NCI-H1930 (cell line): ENCODE data around the gene DZIP1L.

ENCODE experiments used
- DNase-seq, 2 experiments: peaks; one replicate each; lab custom pipeline; 2025; lab: John Stamatoyannopoulos, UW

DZIP1L gene

DNA sequence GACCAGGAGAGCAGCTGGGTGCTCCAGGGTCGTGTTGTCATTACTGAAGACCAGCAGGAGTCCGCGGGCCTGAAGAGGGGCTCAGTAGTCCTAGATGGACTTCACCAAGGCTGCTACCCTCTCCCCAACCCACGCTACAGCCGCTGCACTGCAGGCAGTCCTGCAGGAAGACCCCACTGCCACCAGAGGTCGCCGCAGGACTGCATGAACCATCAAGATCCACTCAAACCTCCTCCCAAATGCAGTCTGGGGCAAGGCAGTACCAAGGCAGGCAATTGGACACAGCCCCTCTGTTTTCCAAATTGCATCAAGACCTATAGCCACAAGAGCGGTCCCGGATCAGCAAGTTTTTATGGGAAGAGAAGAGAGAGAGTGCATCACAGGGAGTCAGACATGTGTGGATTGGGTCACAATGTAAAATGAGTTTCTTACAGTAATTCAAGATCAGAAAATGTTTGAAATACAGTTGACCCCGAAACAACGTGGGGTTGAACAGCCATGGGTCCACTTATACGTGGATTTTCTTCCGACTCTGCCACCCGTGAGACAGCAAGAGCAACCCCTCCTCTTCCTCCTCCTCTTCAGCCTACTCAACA is 46.7 kb downstream of the DZIP1L start:
- DNase-seq, result peak; percentile 38 to 66

DNA sequence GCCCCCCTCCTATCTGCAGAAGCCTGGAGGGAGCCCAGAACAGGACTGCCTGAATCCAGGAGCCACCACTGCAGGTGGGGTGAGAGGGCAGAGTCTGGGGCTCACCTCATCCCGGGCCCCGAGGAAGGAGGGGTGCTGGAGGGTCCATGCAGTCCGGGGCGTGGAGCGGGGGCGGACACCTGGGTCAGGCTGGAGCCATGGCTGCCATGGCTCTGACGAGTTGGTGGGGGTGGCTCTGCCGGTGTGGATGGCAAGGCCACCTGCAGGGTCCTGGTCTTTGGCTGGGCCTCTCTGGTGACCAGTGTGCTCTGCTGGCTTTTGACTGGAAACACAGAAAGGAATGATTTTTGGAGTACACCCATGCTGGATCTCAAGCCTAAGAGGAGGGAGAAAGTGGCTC is 47.4 kb downstream of the DZIP1L start:
- no peak for DNase-seq

DNA sequence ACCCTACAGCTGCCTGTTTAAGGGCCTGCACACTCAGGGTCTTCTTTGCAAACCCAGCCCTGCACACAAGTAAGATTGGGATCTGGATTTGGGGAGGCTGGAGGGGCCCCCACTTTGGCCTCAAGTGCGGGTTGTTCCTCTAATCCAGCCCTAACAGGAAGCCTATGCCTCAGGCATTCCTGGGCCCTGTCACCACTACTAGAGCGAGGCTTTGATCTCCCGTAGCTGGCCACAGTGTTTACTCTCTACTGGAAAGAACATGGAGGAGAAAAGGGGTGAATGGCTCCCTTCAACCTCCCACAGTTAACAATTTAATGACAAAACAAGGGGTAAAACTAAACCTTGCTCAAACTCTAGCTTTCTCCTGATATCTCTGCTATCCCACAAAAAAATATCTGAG is 48.4 kb downstream of the DZIP1L start:
- no peak for DNase-seq

DNA sequence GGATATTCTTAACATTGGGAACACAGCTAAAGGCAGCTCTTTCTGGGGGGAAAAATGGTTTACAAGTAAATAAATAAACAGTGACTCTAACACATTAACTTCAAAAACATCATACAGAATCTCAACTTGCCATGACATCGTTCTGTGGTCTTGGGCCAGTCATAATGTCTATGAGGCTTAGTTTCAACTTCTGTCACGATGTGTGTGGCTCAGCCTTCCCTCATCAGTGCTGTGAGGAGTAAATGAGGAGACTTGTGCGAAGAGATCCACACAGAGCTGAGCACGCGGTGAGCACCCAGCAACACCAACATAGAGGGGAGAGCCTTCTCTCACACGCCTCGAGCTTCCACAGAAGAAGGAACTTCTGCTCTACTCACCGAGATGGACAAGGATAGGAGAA is 49.0 kb downstream of the DZIP1L start:
- DNase-seq, result no peak

DNA sequence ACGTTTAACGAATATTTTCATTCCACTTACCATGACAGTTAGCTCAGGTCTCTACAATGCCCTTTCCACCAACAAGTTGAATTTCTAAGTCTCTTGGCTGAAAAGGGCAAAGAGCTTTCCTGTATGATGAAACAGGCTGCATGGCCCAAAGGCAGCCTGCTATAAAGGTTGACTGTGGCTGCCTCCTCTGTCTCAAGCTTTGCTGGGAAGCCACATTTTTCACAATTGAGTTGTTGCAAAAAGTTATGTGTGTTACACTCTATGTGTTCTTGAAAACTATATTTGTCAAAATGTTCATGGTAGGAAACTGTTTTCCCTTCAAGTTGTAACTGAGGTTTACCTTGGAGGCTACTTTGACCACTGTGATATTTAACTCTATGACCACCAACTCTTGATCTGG is 49.5 kb downstream of the DZIP1L start:
- no peak for DNase-seq

DNA sequence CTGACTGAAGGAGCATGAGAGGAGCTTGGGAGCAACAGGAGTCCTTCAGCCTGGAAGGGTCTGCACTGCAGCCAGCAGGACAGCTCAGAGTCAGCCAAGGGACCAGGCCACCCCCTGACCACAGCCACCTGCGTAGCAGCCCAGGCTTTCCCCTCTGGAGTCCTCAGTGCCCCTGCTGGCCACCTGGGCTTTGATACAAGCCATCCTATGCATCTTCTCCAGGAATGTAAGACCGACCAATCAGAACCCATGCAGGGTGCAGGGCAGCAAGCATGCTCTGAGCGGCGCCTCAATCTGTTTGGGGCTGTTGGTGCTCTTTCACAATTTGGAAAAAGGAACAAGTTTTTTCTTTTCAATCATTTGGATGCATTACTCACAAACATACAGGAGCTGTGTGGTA is 52.0 kb downstream of the DZIP1L start:
- DNase-seq, result no peak

DNA sequence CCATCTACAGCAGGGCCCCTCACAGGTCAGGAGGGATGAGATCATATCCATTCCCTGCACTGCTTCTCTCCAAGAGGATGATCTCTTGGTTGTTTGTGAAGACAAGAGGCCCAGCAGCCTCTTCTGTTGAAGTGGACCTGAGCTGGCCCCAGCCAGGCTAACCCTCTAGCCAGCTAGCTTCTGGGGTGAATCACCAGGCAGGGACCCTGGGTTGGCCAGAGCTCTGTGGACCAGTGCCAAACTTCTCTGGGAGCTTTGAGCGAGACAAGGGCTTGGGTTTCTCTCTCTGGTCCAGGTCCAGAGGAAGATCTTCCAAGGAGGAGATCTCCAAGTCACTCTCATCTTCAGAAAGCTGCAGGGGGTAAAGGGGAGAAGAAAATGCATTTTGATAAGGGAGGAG is 52.8 kb downstream of the DZIP1L start:
- DNase-seq, result no peak

DNA sequence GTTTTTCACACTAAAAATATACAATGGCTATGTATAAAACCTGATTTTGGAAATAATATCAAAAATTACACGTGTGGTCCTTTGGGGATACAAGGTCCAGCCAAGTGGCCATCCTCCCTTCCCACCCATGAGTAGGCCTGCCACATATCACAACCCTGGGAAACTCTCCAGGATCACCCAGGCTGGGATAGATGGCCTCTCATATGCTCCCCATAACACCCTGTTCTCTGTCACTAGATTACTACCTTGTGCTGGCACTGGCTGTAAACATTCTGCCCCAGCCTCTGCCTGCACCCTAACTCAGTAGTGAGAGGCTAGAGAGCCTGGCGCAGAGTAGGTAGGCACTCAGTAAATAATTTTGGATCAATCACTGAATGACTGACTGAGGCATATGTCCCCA is 53.4 kb downstream of the DZIP1L start:
- DNase-seq, result no peak

DNA sequence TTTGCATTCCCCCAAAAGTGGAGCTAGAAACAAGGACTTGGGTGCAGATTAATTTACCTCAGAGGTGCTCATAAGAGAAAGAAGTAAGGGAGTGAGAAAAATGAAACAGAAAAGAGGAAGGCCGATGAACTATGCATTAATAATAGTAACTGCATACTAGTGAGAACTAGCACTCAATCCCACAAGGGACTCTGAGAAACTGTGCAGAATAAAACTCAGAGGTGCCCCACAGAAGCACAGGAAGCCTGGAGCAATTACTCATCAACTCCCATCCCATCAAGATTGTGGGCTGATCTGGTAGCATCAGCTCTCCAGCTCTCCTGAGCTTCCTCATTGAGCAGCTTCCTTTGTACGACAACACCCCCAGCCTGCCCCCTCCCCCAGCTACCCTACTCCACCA is 54.6 kb downstream of the DZIP1L start:
- DNase-seq, result no peak

DNA sequence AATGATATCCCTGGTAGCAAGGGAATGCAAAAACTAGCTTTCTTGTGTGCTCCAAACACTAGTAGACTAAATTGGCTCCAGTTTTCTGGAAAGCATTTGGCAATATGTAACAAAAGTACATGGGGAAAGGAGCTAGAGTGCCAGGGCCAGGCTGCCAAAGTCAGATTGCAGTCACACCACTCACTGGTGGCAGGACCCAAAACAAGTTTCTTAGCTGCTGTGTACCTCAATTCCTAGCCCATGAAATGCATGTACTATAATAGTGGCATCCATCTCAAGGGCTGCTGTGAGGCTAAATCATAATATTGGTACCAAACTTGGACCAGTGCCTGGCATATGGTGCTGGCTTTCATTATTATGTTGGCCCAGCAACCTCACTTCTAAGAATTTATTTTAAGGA is 56.1 kb downstream of the DZIP1L start:
- DNase-seq, result no peak

DNA sequence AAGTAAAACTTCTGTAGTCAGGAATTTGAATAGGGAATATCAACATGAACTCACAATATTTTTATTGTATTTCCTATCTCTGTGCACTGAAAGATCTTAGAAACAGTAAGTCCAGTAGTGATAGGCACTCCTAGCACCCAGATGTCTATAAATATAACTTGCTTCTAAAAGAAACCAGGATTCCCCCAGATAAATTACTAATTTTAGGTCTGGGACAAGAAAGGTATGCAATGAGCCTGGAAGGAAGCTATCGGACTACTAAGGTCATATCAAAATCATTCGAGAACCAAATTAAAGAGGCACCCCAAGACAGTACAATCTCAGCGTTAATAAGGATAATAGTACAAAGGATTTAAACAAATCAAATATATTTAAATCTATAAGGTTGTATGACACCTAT is 58.0 kb downstream of the DZIP1L start:
- no peak for DNase-seq

DNA sequence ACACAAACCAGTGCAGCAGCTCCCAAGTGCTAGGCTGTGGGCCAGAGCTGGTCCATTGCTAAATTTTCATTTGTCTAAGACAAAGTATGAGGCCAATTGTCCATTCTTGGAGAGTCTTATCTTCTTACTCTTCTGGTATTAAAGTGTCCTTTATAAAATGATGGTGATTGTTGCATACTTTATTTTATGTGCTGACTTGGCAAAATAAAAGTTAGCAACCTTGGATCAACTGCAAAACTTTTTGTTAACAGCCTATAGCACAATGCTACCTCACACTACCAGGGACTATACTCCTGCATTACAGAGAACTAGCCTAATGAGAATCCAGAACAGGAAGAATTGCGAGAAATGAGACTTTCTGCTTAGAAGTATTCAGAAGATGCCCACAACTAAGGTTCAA is 61.4 kb downstream of the DZIP1L start:
- DNase-seq, result no peak

DNA sequence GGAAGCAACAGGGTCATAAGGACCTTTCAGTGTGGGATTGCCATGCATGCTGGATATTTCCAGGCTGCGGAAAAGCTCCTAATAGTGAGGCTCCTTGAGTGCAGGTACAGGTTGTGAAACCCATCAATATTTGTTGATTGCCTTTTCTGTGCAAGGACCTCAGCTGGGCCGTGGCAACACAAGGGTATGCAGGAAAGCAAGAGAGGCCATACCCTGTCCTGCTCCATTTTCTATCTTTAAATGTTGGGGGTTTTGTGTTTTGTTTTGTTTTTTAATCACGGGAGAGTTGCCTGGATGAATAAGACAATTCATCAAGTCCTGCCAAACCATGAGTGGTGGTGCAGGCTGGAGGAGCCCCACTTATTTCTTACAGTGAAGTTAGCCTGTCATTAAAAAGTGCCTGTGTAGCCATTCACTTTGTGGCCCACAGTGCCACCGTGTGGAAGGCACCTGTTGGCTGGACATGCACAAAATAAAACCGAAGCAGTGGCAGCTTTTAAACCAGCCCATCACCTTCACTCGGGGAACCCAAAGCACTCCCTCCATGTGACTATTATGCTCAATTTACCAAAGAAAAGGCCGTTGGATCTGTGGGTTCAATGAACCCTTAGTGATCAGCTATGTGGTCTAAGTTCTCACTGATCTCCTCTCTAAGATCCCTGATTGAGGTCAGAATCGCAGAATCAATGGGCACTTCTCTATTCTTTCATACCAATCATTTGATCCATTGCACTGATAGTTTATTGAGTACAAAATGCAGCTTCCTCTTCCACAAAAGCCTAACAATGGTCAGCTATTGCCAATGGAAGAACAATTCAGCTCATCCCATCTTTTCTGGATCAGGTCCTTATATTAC is 63.2 kb downstream of the DZIP1L start:
- DNase-seq, result peak; percentile 5 to 42

DNA sequence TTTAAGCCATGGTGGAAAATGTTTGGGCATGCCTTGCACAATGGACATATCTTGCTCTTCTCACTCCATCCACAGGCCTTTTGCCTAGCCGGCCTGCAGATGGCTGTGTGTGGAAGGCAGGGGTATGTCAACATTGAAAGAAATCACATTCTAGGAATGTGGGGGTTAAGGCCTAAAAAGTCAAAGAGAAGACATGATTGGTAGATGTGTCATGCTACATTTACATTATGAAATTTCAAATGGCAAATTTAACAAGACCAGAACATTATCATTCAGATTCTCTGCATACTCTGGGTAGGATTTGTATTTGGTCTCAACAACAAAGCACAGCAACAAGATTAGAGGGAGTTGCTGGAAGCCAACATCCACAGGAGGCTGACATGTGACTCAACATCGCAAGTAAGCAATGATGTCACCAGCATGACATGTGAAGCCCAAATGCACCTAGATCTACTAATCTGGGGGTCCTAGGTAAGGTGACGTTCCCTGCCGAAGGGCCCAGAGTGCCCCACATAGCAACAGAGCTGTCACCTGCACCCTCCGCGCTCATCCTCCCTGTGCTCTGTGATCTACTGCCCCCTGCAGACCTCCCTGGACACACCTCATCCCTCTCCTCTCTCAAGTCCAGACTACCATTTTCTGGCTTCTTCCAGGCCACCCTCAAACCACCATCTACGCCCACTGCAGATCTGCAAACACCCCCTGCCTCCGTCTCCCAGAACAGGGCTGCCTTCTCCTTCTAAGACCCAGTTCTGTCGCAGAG is 66.1 kb downstream of the DZIP1L start:
- DNase-seq, result no peak

DNA sequence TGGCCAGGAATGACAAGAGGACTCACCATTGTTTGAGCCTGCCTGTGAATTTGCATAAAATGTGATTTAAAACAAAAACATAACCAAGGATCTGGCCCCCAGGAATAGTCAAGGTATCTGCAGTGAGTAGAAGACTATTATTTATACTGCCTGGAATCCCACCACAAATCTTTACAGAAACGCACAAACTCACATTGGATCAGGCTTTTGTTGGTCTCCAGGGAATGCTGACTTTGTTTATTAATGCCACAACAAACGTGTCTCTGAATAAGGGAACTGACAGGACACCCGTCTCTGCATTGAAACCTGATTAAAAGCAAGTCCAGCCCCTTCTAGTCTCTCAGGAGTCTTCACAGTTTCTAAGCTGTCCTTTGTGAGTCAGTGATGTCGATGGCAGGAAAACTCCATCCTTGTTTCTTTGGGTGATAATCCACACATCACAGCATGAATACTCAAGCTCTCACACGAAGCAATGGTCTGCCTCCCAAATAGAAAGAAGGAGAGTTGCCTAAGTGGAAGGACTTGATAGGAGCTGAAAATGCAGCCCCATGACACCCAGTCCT is 67.7 kb downstream of the DZIP1L start:
- DNase-seq, result no peak

DNA sequence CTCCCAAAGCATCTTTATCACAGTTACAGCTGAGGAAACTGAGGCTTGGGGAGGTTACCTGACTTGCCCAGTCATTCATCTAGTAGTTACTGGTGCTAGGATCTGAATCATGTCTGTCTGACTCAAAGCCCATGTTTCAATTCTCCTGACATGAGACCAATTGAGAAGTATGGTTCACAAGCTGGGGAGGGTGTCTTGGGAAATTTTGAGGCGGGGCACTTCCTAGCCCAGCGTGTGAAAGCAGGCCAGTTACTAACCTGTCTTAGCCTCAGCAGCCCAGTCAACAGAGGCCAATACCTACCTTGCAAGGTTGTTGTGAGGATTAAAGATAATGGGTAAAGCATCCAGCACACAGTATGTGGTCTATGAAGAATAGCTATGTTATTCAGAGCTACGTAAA is 68.5 kb downstream of the DZIP1L start:
- no peak for DNase-seq

DNA sequence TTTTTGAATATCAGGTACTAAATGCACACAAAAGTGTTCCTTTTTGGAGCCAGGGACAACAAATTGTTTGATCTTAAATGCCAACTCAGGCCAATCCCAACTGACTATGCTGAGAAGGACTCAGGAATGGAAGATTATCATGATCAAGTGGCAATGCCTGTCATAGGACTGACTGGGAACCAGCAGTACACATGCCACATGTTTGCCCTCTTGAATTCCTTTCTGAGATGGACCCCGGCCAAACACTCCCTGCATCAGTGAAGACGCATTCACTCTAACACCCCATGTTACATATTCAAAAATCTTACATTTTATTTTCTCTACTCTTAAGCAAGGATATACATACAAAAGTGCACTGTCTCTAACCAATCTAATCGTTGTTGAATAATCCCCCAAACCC is 69.3 kb downstream of the DZIP1L start:
- DNase-seq, result no peak

DNA sequence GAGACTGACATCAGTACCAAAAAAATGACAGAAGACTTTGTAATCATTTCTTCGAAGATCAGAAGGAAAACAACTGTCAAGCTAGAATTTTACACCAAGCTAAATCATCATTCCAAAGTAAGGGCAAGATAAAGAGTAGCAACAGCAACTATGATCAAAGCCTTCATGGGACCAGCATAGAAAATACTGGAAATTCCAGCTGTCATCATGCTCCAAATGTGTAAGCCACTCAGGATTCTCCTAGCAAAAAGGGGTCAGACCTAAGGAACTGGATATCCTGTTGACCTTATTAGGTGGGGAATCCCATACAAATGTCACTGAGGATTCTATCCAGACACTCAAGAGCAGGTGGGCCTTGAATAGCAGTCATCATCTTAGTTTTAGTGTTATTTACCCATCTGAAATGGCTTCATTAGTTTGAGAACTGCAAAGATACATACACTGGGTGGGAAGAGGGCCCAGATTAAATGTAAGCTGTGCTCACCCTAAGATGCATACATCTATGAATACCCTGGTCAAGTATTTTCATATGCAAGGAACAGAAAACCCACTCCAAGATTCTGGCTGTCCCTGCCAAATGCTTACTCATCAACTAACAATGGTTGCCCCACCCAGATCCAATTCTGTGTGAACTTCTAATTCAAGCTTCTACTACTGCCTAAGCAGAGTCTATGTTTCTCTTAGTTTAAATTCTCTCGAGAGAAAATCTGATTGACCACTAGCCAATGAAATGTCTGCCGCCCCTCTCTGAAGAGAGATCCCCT is 72.0 kb downstream of the DZIP1L start:
- DNase-seq, result no peak

DNA sequence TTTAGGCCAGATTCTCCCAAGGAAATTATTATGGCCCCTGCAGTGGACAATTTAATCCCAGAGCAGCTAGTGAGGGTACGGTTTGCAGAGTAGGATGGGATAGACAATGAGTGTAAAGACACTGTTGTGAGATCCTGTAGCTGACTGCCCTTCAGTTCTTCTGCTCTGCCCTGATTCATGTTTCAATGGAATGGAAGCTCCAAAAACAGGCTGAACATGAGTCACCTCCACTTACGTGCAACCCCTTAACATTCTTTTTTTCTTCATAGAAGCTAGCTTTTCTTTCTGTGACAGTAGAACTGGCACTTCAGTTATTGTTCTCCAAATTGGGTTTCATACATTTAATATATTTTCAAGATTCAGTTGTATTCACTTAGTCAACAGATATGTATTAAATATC is 73.4 kb downstream of the DZIP1L start:
- DNase-seq, result no peak

DNA sequence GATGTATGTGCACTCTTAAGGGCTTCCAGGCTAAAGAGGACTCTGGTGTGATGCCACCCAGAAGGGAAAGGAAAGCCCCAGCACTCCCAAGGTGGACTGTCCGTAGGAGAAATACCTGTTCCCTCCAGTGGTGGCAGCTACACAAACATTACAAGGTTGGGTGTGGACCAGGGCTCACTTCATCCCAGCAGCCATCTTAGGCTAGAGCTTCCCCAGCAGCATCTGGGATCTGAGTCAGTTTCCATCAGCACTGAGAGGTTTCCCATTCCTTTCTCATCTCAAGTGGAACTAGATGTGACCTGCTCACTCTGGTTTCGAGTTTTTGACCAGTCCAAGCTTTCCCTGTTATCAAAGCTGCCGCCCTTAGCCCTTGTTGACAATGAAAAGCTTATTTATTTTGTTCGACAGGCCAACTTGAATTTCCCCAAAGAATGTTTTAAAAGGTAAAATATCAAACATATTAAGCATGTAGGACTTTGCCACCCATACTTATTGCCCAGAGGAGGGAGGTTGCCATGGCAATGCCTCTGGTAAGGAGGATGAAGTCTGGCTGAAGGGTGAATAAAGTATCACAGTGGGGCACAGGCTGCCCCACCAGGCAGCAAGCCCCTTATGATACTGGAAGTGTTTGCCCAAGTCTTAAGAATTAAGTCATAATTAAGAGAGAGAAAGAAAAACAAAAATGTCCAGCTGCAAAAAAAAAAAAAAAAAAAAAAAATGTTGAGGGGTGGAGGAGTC is 76.5 kb downstream of the DZIP1L start:
- no peak for DNase-seq

DNA sequence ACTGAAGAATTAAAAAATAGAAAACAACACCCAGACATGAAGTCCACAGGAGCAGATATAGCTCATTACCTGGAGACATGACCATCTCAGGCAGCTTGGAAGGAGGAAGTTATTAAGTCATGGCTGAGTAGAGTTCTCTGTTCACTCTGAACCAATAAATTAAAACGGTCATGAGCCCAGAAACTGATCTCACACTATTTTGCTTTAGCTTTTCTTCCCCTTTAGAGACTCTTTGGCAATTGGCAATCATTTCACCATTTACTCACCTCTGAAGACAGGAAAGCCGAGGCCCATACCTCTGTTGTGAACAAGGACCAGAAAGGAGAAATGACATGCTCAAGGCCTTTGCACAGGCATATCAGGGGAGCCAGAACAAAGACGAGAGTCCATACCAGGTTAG is 78.8 kb downstream of the DZIP1L start:
- no peak for DNase-seq
